ENCODE data around the gene CLIC5.
"Not testable (repeated sequence)": the region's sequence is repeated elsewhere in the genome, so short reads cannot be mapped to it uniquely, and the experiment has no call there.

CLIC5 gene

GRCh38 chr6:45927421-45928320 is 88.0 kb downstream of the CLIC5 start:
- no peak for DNase-seq (ENCODE audit: low read depth in 3 of 3)

DNA sequence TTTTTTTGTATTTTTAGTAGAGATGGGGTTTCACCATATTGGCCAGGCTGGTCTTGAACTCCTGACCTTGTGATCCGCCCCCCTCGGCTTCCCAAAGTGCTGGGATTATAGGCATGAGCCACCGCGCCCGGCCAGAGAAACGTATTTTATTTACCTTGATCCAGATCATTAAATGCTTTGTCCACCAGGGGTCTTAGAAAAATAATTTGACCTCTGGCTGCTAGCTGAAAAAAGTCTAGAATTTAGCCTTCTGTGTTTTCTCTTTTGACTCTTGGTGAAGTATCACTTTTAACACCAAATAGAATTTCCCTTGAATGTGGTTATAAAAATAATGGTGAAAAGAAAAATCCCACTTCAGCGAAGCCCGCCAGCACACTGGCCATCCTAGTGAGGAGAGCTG is 89.2 kb downstream of the CLIC5 start:
- DNase-seq (ENCODE audit: low read depth in 3 of 3): not testable (repeated sequence)

DNA sequence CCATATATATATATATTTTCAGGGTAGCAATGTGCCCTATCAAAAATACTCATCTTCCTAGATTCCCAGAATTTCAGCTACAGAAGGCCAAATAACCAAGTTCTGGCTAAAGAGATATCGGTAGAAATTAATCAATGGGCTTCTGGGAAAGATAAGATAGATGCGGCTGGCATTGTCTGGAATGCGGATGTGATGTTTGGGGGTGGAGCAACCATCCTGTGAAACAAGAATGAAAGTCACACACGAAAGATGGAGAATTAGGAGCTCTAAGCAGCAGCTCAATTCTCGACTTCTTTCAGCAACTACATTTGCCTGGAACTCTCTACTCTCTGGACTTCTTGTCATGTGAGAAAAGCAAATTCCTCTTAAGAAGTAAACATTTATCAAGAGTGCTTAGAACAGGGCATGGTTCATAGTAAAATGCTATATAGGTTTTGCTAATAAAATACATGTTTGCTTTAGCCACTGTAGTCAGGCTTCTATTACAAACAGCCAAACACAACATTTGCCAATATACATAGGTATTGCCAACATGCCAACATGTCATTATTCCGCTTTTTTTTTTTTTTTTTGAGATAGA is 90.8 kb downstream of the CLIC5 start:
- no peak for DNase-seq (ENCODE audit: low read depth in 3 of 3)

DNA sequence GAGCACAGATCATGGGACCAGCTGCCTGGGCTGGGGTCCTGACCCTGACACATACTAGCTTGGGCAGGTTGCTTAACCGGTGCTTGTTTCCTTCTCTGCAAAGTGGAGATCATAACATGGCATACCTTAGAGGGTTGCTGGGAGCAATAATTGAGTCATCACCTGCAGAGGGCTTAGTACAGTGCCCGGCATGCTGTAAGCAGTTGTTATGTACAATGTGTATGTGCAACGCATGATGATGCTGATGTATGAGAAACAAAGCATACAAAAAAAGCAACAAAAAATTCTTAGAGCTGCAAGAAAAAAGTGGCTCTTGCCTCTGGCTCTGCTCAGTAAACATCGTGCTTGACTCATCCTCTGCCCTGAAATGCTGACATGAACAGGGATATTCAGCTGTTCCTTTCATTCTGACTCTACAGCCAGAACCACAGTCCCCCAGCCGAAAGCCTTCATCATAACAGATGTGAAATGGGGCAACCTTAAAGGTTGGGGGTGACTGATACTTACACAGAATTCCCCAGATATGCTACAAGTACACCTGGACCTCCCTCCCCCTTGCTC is 91.7 kb downstream of the CLIC5 start:
- DNase-seq (ENCODE audit: low read depth in 3 of 3): peak; percentile 51 to 68 (median 52)

GRCh38 chr6:45922728-45923351 is 92.8 kb downstream of the CLIC5 start:
- DNase-seq (ENCODE audit: low read depth in 3 of 3): peak; percentile 36 to 45 (median 42)

DNA sequence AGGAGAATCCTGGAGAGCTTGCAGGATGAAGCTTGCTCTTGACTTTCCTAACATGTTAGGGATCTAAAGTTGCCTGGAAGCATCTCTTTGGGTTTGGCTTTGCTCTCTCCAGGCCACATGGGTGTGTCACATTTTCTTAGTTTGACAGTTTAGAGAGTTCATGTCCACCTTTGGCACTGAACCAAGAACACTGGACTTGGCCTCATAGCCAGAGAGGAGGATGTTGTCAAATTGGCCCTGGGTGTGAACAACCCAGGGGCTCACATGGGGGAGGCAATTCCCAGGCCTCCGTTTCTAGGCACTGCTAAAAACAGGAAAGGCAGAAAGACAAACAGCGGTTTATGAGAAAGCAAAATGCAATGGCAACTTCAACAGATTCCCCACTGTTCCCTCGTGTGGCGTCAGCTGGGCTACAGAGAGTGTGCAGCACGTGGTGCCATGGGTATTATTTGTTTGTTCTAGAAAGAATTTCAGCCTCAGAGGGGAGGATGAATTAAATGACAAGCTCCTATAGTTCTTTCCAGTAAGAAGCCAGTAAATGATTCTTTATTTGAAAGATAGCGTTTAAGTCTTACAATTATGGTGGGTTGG is 93.9 kb downstream of the CLIC5 start:
- no peak for DNase-seq (ENCODE audit: low read depth in 3 of 3)

GRCh38 chr6:45920819-45921511 is 94.7 kb downstream of the CLIC5 start:
- no peak for DNase-seq (ENCODE audit: low read depth in 3 of 3)

GRCh38 chr6:45917439-45917838 is 98.2 kb downstream of the CLIC5 start:
- DNase-seq (ENCODE audit: low read depth in 3 of 3): no peak

DNA sequence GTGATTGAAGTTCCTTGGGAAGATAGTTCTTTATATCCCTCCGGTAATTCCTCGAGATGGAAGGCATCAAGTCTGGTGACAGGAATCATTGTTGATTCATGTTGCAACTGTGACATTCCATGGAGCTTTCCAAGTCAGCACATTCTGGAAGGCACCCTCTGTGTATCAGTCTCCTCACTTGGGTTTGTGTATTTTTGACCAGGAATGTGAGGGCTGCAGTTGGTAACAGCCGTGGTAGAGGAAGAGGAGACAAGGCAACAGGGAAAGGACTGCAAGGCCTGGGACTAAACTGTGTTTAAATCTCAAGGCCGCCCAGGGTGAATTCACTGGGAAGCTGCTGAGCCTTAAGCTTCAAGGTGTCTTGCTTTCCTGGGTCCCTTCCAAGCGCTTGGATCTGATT is 99.0 kb downstream of the CLIC5 start:
- no peak for DNase-seq (ENCODE audit: low read depth in 3 of 3)

- DNase-seq (ENCODE audit: low read depth in 3 of 3): no peak
Observed at GRCh38 chr6:45915780-45916468, 99.7 kb downstream of the CLIC5 start.

GRCh38 chr6:45911691-45912090 is 104.0 kb downstream of the CLIC5 start:
- DNase-seq (ENCODE audit: low read depth in 3 of 3): no peak

DNA sequence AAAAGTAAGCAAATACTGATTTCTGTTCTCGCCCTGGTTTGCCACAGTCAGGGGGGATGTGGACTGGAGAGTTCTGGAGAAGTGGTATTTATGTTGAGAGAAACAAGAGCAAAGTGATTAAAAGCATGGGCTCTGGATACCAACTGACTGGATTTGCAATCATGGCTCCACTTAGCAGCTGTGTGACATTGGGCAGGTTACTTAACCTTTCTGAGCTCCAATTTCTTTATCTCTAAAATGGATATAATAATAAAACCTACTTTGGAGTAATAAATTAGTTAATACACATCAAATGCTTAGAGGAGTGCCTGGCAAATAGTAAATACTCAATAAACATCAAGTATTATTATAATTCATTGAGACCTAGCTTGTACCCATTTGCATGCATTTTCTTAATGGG is 111.7 kb downstream of the CLIC5 start:
- no peak for DNase-seq (ENCODE audit: low read depth in 3 of 3)

DNA sequence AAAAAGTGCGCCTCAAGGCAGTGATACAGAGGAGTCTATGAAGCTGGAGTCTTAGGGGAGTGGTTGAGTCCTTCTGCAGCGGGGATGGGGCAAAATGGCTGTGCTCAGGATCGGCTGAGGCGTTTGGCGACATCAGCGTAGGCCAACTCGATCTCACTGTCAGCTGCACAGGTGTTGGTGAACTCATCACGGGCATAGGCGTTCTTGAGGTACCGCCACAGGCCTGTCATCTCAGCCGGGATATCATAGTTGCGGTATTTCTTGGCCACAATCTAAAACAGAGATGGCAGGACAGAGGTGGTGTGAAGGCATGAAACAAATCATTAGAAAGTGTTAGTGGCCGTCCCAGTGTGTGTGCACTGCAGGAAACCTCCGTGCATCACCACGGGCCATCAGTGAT is 112.7 kb downstream of the CLIC5 start:
- DNase-seq (ENCODE audit: low read depth in 3 of 3): no peak

- no peak for DNase-seq (ENCODE audit: low read depth in 3 of 3)
Observed at GRCh38 chr6:45901767-45902650, 113.7 kb downstream of the CLIC5 start.

DNA sequence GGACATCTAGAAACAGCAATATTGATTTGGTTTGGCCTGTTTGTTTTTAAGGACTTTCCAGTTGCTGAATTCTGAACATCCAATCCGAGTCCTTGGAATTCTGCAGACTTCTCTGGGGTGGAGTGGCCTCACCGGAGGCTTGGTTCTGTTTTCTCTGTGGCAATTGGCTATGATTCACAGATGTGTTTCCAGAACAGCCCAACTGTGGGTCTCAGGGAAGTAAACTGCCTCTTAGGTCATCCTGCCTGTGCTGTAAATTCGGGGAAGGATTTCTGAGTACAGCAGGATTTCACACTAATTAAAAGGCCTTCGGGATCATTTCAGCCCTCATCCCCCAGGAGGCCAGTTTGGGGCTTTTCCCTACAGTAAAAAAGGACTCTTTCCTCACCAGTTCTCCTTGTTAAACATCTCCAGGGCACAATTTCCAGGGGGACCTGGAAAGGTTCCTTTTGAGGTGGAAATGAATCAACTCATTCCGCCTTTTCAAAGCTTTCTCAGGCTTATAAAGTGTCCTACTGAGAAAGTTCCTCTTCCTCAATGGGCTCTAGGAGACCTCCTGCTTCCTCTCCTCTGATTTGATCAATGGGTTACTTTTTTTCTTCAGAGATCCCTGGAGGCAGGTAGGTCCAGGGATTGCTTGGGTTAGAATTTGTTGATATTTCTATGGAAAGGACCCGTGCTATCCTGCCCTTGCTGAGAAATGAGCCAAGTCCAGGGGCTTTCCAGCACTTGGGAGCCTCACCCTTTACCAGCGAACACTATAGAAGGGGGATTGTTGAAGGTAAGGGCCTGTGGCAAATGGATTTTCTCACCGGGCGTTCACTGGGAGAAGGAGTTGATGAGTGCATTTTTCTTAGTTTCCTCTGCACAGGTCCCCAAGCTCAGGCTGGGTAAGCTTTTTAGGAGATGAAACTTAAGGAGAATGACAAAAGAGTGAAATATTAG is 114.6 kb downstream of the CLIC5 start:
- no peak for DNase-seq (ENCODE audit: low read depth in 3 of 3)

- DNase-seq (ENCODE audit: low read depth in 3 of 3): no peak
Observed at GRCh38 chr6:45899683-45899946, 116.0 kb downstream of the CLIC5 start.

GRCh38 chr6:45898941-45899682 is 116.5 kb downstream of the CLIC5 start:
- DNase-seq (ENCODE audit: low read depth in 3 of 3): no peak

GRCh38 chr6:45896783-45897441 is 118.7 kb downstream of the CLIC5 start:
- DNase-seq (ENCODE audit: low read depth in 3 of 3): no peak

Data from stimulated activated CD4-positive, alpha-beta T cell treated with anti-CD3 and anti-CD28 coated beads, TNF-alpha, amount 100 ng/mL, for 48 hours (primary cell).